Breast epithelium (tissue), 4 donors: ENCODE measurements around the gene SCT. TPM values are rescaled to one million over a fixed set of nuclear protein-coding genes. Genes with fewer than 3 reads are reported as not detected.

Experiments used
- DNase-seq, 2 donors: peaks; one replicate each; pipeline ENCODE4 v3.0.0-alpha.2; 2019; ENCODE audit warnings: low spot score in 2 of 2
- H3K27ac ChIP-seq, 2 donors: fragments of 200-600 bp; sonication (generic) in 1 of 2; one replicate each; pipeline ENCODE4 v1.5.1; 2016 to 2019; ENCODE audit warnings: mild to moderate bottlenecking in 1 of 2
- H3K27me3 ChIP-seq, 2 donors: fragments of 200-600 bp; sonication (generic) in 1 of 2; one replicate each; pipeline versions ENCODE4 v1.5.1 to v1.6.0; 2017 to 2019; ENCODE audit warnings: control low read depth in 1 of 2, mild to moderate bottlenecking in 1 of 2
- H3K36me3 ChIP-seq: fragments of 200-600 bp; one replicate; pipeline ENCODE4 v1.5.1; 2019
- H3K4me1 ChIP-seq, 2 donors: fragments of 200-600 bp; sonication (generic); one replicate each; pipeline ENCODE4 v1.5.1; 2016 to 2019; ENCODE audit warnings: control low read depth in 1 of 2
- H3K4me3 ChIP-seq, 3 donors: fragments of 200-600 bp; sonication (generic); 1 replicate in 2 of 3; 2 replicates in 1 of 3; pipeline ENCODE4 v1.5.1; 2016 to 2019; ENCODE audit warnings: mild to moderate bottlenecking in 3 of 3, moderate library complexity in 2 of 3
- H3K9me3 ChIP-seq, 2 donors: fragments of 200-600 bp; sonication (generic) in 1 of 2; one replicate each; pipeline ENCODE4 v1.5.1; 2016 to 2019; ENCODE audit warnings: control low read depth in 1 of 2
- CTCF ChIP-seq, 3 donors: fragments of 450-650 bp; IDR thresholded peaks; one replicate each; pipeline ENCODE4 v1.5.1; 2016 to 2017; ENCODE audit warnings: antibody characterized with exemption in 3 of 3, mild to moderate bottlenecking in 3 of 3, moderate library complexity in 3 of 3
- POLR2A ChIP-seq: fragments of 450-650 bp; IDR thresholded peaks from one replicate; pipeline ENCODE4 v1.6.1; 2016; ENCODE audit warnings: antibody characterized with exemption, mild to moderate bottlenecking, moderate library complexity
- POLR2AphosphoS5 ChIP-seq, 3 donors: sonication (generic); formaldehyde crosslinking; IDR thresholded peaks; one replicate each; pipeline ENCODE4 v1.6.1; 2017; ENCODE audit warnings: antibody characterized with exemption in 3 of 3
- intact Hi-C: fragments of 100-400 bp; cut with DNase I; formaldehyde crosslinking; loops from one replicate; pipeline ENCODE4 v1.15.1; 2023; ENCODE audit warnings: low total_unique reads
- total RNA-seq, 3 donors: library from RNA; depleted of rRNA; stranded (reverse); fragments of >200 nt; gene quantifications; one replicate each; pipeline ENCODE4 v1.1.0, GENCODE V29; 2016

The SCT gene
- total RNA-seq, 3 donors from 2014 or later: not detected

GRCh38 chr11:637593-638521 is 10.9 kb upstream of the SCT start:
- Histone ChIP-seq H3K27ac (no peak overlapping the region), H3K4me3 (peak overlapping the region; percentile 7 to 62 (median 39)), H3K27me3 (peaks cover 9% of the 10 kb centered on the region in 2 donors), H3K9me3 (no peaks in the 10 kb centered on the region), H3K4me1 (peaks cover 0 to 14% of the 10 kb centered on the region in 2 donors), H3K36me3 (no peaks in the 10 kb centered on the region)
- intact Hi-C loops: no loop called here
- TF ChIP-seq POLR2AphosphoS5 (IDR thresholded peaks at IDR 0.05) (no peak), POLR2A (no peak), CTCF (IDR thresholded peaks at IDR 0.05) (no peak)
- no peak for DNase-seq

GRCh38 chr11:637333-637592 is 10.3 kb upstream of the SCT start:
- H3K9me3 ChIP-seq: no peaks in the 10 kb centered on the region
- peaks cover 0 to 14% of the 10 kb centered on the region in 2 donors for H3K4me1 ChIP-seq
- H3K36me3 ChIP-seq: no peaks in the 10 kb centered on the region
- no peak for DNase-seq
- intact Hi-C loops: no loop called here
- H3K27ac ChIP-seq: no peak overlapping the region
- peaks cover 9% of the 10 kb centered on the region in 2 donors for H3K27me3 ChIP-seq
- H3K4me3 ChIP-seq: peak overlapping the region; percentile 7 to 62 (median 39)
- no peak for TF ChIP-seq CTCF (IDR thresholded peaks at IDR 0.05)
- no peak for TF ChIP-seq POLR2AphosphoS5 (IDR thresholded peaks at IDR 0.05)
- no peak for TF ChIP-seq POLR2A

- H3K4me3 ChIP-seq: peak within 1 kb of the TSS; percentile 7 to 62 (median 39)
- H3K27ac ChIP-seq: no peak within 1 kb of the TSS
- H3K4me1 ChIP-seq: peaks cover 0 to 14% of the 10 kb centered on the region in 2 donors
- no peaks in the 10 kb centered on the region for H3K9me3 ChIP-seq
- no peak for DNase-seq
- TF ChIP-seq POLR2AphosphoS5 (IDR thresholded peaks at IDR 0.05): no peak
- TF ChIP-seq CTCF (IDR thresholded peaks at IDR 0.05): no peak
- TF ChIP-seq POLR2A: no peak
- intact Hi-C loops: no loop called here
- no peaks in the 10 kb centered on the region for H3K36me3 ChIP-seq
- peaks cover 9% of the 10 kb centered on the region in 2 donors for H3K27me3 ChIP-seq
Observed at GRCh38 chr11:636511-637332, 9.7 kb upstream of the SCT start, which contains the start of gene DRD4. TSS of gene DRD4 (plus strand) at chr11:637269. CDS start at chr11:637305, 36 bp downstream.

GRCh38 chr11:635945-636510 is 9.0 kb upstream of the SCT start:
- H3K27ac ChIP-seq: no peak overlapping the region
- H3K9me3 ChIP-seq: no peaks in the 10 kb centered on the region
- TF ChIP-seq CTCF (IDR thresholded peaks at IDR 0.05): no peak
- TF ChIP-seq POLR2A: no peak
- TF ChIP-seq POLR2AphosphoS5 (IDR thresholded peaks at IDR 0.05): no peak
- peaks cover 0 to 14% of the 10 kb centered on the region in 2 donors for H3K4me1 ChIP-seq
- intact Hi-C loops: no loop called here
- DNase-seq: no peak
- H3K27me3 ChIP-seq: peaks cover 9% of the 10 kb centered on the region in 2 donors
- no peaks in the 10 kb centered on the region for H3K36me3 ChIP-seq
- H3K4me3 ChIP-seq: no peak overlapping the region
